ENCODE measurements around the gene CMTM6. TPM values are rescaled to one million over a fixed set of nuclear protein-coding genes. Genes with fewer than 3 reads are reported as not detected.

CMTM6 gene
- total and polyA plus RNA-seq, 9 of the 15 experiments (the other 6 are each of a cell fraction or from before 2014, with no cell fraction given): 8.9 to 39.7 (median 19.5) TPM

DNA sequence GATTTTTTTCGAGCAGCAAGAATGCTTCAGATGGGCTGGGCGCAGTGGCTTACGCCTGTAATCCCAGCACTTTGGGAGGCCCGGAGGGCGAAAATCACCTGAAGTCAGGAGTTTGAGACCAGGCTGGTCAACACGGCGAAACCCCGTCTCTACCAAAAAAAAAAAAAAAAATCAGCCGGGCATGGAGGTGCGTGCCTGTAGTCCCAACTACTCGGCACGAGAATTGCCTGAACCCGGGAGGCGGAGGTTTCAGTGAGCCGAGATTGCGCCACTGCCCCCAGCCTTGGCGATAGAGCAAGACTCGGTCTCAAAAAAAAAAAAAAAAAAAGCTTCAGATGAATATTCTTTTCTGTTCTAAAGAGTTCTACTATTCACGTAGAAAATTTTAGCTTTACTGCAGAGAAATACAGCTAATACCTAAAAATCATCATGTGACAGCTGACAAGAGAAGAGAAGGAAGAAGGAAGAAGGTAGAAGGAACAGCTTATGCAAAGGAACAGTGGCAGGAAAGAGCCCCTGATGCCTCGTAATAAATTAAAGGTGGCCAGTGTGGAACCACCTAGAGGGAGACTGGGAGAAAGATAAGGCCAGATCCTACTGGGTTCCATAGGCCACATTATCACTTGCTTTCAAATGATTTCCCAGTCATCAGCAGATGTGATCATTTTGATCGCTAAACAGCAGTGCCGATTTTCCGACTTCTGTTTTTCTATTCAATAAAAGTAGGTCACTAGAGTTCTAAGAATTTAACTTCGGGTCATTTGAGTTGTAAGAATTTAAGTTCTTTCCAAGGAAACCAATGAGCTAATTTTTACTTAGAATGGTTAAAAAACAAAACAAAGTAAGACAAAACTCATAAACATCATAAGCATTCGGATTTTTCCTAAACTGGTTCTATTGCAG, 1.5 kb downstream of the CMTM6 start (continued):
- TF ChIP-seq, protein P1, sequence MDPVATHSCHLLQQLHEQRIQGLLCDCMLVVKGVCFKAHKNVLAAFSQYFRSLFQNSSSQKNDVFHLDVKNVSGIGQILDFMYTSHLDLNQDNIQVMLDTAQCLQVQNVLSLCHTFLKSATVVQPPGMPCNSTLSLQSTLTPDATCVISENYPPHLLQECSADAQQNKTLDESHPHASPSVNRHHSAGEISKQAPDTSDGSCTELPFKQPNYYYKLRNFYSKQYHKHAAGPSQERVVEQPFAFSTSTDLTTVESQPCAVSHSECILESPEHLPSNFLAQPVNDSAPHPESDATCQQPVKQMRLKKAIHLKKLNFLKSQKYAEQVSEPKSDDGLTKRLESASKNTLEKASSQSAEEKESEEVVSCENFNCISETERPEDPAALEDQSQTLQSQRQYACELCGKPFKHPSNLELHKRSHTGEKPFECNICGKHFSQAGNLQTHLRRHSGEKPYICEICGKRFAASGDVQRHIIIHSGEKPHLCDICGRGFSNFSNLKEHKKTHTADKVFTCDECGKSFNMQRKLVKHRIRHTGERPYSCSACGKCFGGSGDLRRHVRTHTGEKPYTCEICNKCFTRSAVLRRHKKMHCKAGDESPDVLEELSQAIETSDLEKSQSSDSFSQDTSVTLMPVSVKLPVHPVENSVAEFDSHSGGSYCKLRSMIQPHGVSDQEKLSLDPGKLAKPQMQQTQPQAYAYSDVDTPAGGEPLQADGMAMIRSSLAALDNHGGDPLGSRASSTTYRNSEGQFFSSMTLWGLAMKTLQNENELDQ (CRISPR knock-in tag; IDR thresholded peaks at IDR 0.05; ENCODE audit: borderline replicate concordance): no peak
- TF ChIP-seq CBFB (CRISPR knock-in tag; IDR thresholded peaks at IDR 0.05): no peak

DNA sequence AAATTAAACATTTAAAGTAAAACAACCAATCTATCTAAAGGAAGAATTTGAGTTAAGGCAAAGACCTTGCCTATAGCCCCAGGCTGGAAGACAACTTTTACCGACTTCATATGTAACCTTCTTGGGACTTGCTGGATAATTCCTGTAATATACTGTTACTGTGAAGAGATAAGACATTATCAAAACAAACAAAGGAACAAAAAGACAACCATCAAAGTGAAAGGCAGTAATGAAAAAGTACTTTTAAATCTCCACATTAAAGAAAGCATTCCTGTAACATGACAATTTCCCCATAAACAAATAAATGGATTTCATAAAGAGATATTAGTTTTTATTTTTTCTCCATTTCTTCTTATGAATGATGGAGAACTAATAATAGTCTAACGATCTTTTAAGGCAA, 2.4 kb downstream of the CMTM6 start:
- no peak for DNase-seq (ENCODE audit: extremely low read depth in 1 of 4, low spot score in 3 of 4)
- H3K27me3 ChIP-seq (ENCODE audit: control insufficient read depth in 2 of 2, insufficient read depth in 2 of 2, low read length in 2 of 2): no peaks in the 10 kb centered on the region
- in situ Hi-C loops (cut with MboI) (no loop called here), intact Hi-C loops (cut with micrococcal nuclease) (no loop called here)
- peaks cover 54% of the 10 kb centered on the region for H3K79me2 ChIP-seq (ENCODE audit: control insufficient read depth, insufficient read depth, low read length)
- H3K4me2 ChIP-seq (ENCODE audit: insufficient read depth, low read length): no peak overlapping the region; the same call in 1 of the 2 replicates
- no peaks in the 10 kb centered on the region for H3K9me1 ChIP-seq (ENCODE audit: control insufficient read depth, insufficient read depth, low read length)
- ATAC-seq: no peak
- H4K20me1 ChIP-seq (replicated peaks; ENCODE audit: control insufficient read depth, insufficient read depth, low read length): peaks cover 6% of the 10 kb centered on the region
- no peaks in the 10 kb centered on the region for H3K9me3 ChIP-seq (replicated peaks; ENCODE audit: control insufficient read depth, insufficient read depth, low read depth, low read length)
- BruUV-seq (replicated peaks): no TSS peak
- POLR2A ChIA-PET: interaction anchor here (0.6 kb wide), 1 partner anchor 34 kb away, joined by 3 read pairs; no protein-coding TSS in a partner anchor
- WGBS (ENCODE audit: insufficient coverage, low coverage, missing lambda C conversion rate): 8% methylated on average over 2 of the region's 2 CpGs
- CTCF ChIA-PET (ENCODE audit: low intra/inter-chr PET ratio): no interaction called here
- peaks cover 19 to 29% of the 10 kb centered on the region in 2 experiments; a peak in 4 of 5 replicates for H3K4me1 ChIP-seq (replicated peaks in 1 of 2; ENCODE audit: control insufficient read depth in 2 of 2, insufficient read depth in 2 of 2, low read length in 2 of 2)
- TF ChIP-seq GATAD2B (IDR thresholded peaks at IDR 0.05; ENCODE audit: borderline replicate concordance): 0 out of 2 replicates have a peak, but pooled peaks have one; percentile 0
- no peak for TF ChIP-seq ZFP30 (CRISPR knock-in tag; IDR thresholded peaks at IDR 0.05; ENCODE audit: borderline replicate concordance)
- TF ChIP-seq, protein P2, sequence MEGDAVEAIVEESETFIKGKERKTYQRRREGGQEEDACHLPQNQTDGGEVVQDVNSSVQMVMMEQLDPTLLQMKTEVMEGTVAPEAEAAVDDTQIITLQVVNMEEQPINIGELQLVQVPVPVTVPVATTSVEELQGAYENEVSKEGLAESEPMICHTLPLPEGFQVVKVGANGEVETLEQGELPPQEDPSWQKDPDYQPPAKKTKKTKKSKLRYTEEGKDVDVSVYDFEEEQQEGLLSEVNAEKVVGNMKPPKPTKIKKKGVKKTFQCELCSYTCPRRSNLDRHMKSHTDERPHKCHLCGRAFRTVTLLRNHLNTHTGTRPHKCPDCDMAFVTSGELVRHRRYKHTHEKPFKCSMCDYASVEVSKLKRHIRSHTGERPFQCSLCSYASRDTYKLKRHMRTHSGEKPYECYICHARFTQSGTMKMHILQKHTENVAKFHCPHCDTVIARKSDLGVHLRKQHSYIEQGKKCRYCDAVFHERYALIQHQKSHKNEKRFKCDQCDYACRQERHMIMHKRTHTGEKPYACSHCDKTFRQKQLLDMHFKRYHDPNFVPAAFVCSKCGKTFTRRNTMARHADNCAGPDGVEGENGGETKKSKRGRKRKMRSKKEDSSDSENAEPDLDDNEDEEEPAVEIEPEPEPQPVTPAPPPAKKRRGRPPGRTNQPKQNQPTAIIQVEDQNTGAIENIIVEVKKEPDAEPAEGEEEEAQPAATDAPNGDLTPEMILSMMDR (IDR thresholded peaks at IDR 0.05 in 2 of 3, conservative IDR thresholded peaks at IDR 0.05 in 1 of 3; ENCODE audit: insufficient read depth in 2 of 3, low read depth in 1 of 3, low read length in 3 of 3): no peak
- no peak for TF ChIP-seq SREBF1 (IDR thresholded peaks at IDR 0.05; ENCODE audit: borderline replicate concordance, low read depth, low read length)
- TF ChIP-seq ARID1B (IDR thresholded peaks at IDR 0.05): peak; percentile 18; the same call in 1 of the 2 replicates
- 0 out of 4 replicates have a peak overlapping the region, but pooled peaks of 1 of the 2 experiments have one; percentile 1 for H3K9ac ChIP-seq (ENCODE audit: insufficient read depth in 1 of 2, low read depth in 2 of 2, low read length in 2 of 2)
- no peak overlapping the region; the same call in 1 of the 2 replicates for H3K4me3 ChIP-seq
- peaks cover 3% of the 10 kb centered on the region for H3K36me3 ChIP-seq (ENCODE audit: control insufficient read depth, insufficient read depth, low read length)
- FAIRE-seq: no peak
- H3K27ac ChIP-seq (ENCODE audit: extremely low read depth, low read depth, low read length): no peak overlapping the region
- no peak overlapping the region for H2AFZ ChIP-seq (ENCODE audit: low read depth, low read length)

Data from K562 (cell line).